ENCODE measurements around the gene CELA3A.

Gene CELA3A

DNA sequence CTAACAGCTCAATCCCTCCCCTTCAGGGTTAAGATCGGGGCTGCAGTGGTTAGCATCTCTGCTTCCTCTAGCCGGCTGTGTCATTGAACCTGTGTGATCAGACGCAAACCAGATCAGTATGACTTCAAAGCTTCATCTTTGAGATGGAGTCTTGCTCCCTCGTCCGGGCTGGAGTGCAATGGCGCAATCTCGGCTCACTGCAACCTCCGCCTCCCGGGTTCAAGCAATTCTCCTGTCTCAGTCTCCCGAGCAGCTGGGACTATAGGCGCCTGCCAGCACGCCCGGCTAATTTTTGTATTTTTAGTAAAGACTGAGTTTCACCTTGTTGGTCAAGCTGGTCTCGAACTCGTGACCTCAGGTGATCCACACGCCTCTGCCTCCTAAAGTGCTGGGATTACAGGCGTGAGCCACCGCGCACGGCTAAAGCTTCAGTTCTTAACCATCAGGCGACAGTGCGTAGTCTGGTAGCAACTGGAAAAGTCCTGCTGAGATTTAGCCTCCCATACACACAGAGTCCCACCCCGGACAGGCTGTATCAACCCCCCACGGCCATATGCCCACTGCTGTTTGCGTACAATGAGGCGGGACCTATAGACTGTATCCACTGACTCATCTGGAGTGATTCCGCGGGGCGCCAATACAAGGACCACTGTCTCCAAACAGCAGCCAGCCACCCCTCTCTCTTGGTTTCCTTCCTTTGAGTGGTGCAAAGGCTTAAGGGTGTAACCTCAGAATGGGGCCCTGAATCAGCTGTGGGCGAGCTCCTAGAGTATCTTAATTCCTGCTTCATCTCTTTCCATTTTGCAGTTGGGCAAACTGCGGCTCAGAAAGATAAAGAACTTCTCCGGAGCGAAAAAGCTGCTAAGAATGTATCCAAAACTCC lies 23.3 kb downstream of the CELA3A start:
- ChIA-PET POLR2A (interaction anchor here (0.7 to 2.4 kb wide), 21 partner anchors 9 to 402 kb away, joined by 3 to 58 read pairs (median 4); partner anchors contain the start of genes CDC42 and HSPG2), CTCF (interaction anchor here (1.1 to 1.3 kb wide), 2 partner anchors 19 to 243 kb away, joined by 4 to 5 read pairs; no protein-coding TSS in a partner anchor)
- peak; percentile 55 for DNase-seq (ENCODE audit: extremely low spot score)
- no peak for TF ChIP-seq ZNF384 (IDR thresholded peaks at IDR 0.05)
- TF ChIP-seq, protein P1, sequence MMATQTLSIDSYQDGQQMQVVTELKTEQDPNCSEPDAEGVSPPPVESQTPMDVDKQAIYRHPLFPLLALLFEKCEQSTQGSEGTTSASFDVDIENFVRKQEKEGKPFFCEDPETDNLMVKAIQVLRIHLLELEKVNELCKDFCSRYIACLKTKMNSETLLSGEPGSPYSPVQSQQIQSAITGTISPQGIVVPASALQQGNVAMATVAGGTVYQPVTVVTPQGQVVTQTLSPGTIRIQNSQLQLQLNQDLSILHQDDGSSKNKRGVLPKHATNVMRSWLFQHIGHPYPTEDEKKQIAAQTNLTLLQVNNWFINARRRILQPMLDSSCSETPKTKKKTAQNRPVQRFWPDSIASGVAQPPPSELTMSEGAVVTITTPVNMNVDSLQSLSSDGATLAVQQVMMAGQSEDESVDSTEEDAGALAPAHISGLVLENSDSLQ (IDR thresholded peaks at IDR 0.05): peak; percentile 90

DNA sequence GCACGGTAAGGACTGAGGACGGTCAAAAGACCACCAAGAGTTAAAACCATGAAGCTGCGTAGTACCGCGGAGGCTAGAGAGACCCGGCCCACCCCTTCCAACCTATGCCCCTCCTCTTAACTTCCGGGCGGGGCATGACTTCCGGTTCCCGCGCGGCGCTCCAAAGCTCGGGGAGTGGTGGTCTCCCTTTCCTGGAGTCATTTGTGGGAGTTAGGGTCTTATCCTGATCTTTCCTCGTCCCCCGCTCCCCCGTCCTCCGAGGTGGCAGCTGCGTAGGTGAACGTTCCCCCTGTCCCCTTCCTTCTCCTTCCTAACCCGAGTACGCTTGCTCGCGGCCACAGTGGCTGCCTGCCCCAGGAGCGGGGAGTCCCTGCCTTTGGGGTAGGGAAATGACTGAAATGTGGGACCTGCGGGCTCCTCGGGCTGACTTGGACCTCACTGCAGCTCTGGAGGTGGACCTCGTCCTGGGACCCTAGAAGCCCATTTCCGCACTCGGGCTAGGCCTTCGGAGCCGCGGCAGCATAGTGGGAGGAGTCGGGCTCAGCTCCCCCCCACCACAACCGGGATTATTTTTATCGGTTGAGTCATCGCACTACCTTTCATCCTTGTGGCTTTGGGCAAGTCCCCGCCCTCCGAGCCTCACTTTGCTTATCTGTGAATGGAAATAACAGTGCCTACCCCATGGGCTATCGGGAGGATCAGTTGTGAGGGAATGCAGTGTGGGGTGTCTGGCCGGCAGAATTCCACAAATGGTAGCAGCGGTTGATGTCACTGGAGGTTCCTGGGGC lies 24.1 kb downstream of the CELA3A start:
- TF ChIP-seq L3MBTL2 (conservative IDR thresholded peaks at IDR 0.05) (no peak; the same call in none of the 2 replicates), ELF4 (IDR thresholded peaks at IDR 0.05) (peak; percentile 78)
- TF ChIP-seq, protein P1 (IDR thresholded peaks at IDR 0.05): peak; percentile 51
- peak; percentile 84 for DNase-seq (ENCODE audit: extremely low spot score)
- CTCF ChIA-PET: interaction anchor here (1.3 kb wide), 1 partner anchor 20 kb away, joined by 5 read pairs; no protein-coding TSS in a partner anchor
- POLR2A ChIA-PET: interaction anchor here (0.6 to 2.4 kb wide), 19 partner anchors 10 to 485 kb away, joined by 3 to 58 read pairs (median 4); partner anchors contain the start of gene CDC42

DNA sequence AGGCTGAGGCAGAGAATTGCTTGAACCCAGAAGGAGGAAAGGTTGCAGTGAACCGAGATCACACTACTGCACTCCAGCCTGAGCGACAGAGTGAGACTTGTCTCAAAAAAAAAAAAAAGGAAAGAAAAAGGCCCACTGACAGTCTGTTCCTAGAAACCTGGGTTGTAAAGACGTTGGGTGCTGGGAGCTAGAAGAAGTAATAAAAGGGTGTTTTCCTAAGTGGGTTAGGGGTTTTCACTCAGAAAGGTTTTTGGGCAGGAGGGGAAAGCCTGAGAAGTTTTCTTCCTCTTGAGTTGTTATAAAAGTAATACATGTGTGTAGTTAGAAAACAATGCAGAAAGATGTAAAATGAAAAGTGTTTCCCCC lies 25.4 kb downstream of the CELA3A start:
- no peak for TF ChIP-seq FOXM1 (IDR thresholded peaks at IDR 0.05; ENCODE audit: borderline replicate concordance)
- TF ChIP-seq FOXK2 (IDR thresholded peaks at IDR 0.05): no peak
- no peak for TF ChIP-seq L3MBTL2 (conservative IDR thresholded peaks at IDR 0.05)
- no peak for TF ChIP-seq HDGF (IDR thresholded peaks at IDR 0.05; ENCODE audit: borderline replicate concordance)
- TF ChIP-seq CTBP1 (IDR thresholded peaks at IDR 0.05; ENCODE audit: borderline replicate concordance): no peak
- no peak for TF ChIP-seq FOXA1 (IDR thresholded peaks at IDR 0.05)
- DNase-seq (ENCODE audit: extremely low spot score): no peak
- POLR2A ChIA-PET: no interaction called here
- CTCF ChIA-PET: no interaction called here

DNA sequence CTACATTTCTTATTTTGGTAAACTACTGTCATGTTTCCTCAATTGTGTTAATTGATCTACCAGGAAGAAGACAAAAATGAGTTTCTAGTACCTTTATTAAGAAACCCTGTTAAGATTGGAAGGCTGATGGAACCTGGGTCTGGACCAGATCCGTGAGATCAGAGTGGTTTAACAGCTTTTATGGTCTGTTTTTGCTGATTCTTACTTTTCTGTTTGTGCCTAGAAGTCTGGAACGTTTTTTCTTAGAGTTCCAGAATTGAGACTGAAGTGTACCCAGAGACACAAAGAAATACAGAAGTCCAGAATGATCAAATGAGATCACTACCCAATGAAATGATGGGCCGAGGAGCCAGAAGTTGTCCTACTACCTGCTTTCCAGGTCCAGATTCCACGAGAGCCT lies 28.6 kb downstream of the CELA3A start:
- POLR2A ChIA-PET: interaction anchor here (1.8 kb wide), 1 partner anchor 23 kb away, joined by 5 read pairs; the partner anchor contains the start of gene CDC42
- TF ChIP-seq FOXK2 (IDR thresholded peaks at IDR 0.05) (no peak), ARNT (IDR thresholded peaks at IDR 0.05) (no peak), CTBP1 (IDR thresholded peaks at IDR 0.05; ENCODE audit: borderline replicate concordance) (no peak), L3MBTL2 (conservative IDR thresholded peaks at IDR 0.05) (no peak), LEF1 (IDR thresholded peaks at IDR 0.05; ENCODE audit: borderline replicate concordance) (no peak), ELF4 (IDR thresholded peaks at IDR 0.05) (no peak), FOXA1 (IDR thresholded peaks at IDR 0.05) (no peak), TARDBP (IDR thresholded peaks at IDR 0.05) (no peak), FOXM1 (IDR thresholded peaks at IDR 0.05; ENCODE audit: borderline replicate concordance) (no peak), SP1 (IDR thresholded peaks at IDR 0.05) (no peak), ZNF384 (IDR thresholded peaks at IDR 0.05) (no peak), NFRKB (IDR thresholded peaks at IDR 0.05) (no peak), HDGF (IDR thresholded peaks at IDR 0.05; ENCODE audit: borderline replicate concordance) (no peak), BHLHE40 (IDR thresholded peaks at IDR 0.05; ENCODE audit: borderline replicate concordance) (no peak)
- TF ChIP-seq, protein P1 (IDR thresholded peaks at IDR 0.05): no peak
- no peak for DNase-seq (ENCODE audit: extremely low spot score)
- CTCF ChIA-PET: no interaction called here

DNA sequence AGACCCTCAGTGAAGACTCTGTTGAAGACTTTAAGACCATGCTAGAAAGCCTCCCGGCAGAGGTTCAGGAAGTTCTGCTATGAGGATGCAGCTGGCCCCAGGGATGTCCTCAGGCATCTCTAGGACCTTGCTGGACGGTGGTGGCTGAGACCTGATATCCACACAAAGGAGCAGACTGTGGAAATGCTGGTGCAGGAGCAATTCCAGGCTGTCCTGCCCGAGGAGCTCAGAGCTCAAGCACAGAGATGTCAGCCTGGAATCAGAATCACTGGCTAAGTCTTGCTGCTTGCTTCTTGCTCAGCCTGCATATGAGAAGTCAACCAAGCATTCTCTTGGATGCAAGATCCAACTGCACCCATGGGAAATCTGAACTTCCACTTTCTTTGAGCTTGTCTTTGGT lies 29.0 kb downstream of the CELA3A start:
- POLR2A ChIA-PET: interaction anchor here (1.3 kb wide), 1 partner anchor 11 kb away, joined by 5 read pairs; no protein-coding TSS in a partner anchor
- CTCF ChIA-PET: no interaction called here
- no peak for DNase-seq (ENCODE audit: extremely low spot score)
- TF ChIP-seq CTBP1 (IDR thresholded peaks at IDR 0.05; ENCODE audit: borderline replicate concordance) (no peak), ELF4 (IDR thresholded peaks at IDR 0.05) (no peak), FOXA1 (IDR thresholded peaks at IDR 0.05) (no peak), NFRKB (IDR thresholded peaks at IDR 0.05) (no peak), L3MBTL2 (conservative IDR thresholded peaks at IDR 0.05) (no peak), SP1 (IDR thresholded peaks at IDR 0.05) (no peak), FOXM1 (IDR thresholded peaks at IDR 0.05; ENCODE audit: borderline replicate concordance) (no peak), ZNF384 (IDR thresholded peaks at IDR 0.05) (no peak), TARDBP (IDR thresholded peaks at IDR 0.05) (no peak), SUZ12 (IDR thresholded peaks at IDR 0.05) (no peak), ARNT (IDR thresholded peaks at IDR 0.05) (no peak), FOXK2 (IDR thresholded peaks at IDR 0.05) (no peak), BHLHE40 (IDR thresholded peaks at IDR 0.05; ENCODE audit: borderline replicate concordance) (no peak)
- TF ChIP-seq, protein P1 (IDR thresholded peaks at IDR 0.05): no peak
